ENCODE data around the gene PEBP1. TPM values are rescaled to one million over a fixed set of nuclear protein-coding genes. Genes with fewer than 3 reads are reported as not detected.

PEBP1 gene
- total and polyA plus RNA-seq, 2 of the 8 experiments (the other 6 are each of a cell fraction or from before 2014, with no cell fraction given), result 444 to 622 TPM

DNA sequence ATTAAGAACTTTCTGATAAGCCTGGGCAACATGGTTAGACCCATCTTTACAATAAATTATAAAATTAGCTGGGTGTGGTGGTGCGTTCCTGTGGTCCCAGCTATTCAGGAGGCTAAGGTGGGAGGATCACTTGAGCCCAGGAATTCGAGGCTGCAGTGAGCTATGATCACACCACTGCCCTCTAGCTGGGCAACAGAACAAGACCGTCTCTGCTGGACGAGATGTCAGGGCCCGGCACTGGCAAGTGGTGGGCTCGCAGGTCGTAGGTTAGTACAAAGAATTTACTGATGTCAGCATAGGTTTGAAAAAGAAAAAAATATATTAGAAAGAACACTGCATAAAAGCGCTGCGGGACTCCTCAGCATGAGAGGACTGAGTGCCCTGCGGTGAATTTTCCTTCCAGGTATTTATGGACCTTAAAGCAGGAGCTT lies 16.5 kb upstream of the PEBP1 start (continued):
- no peak for TF ChIP-seq RNF2 (IDR thresholded peaks at IDR 0.05; ENCODE audit: borderline replicate concordance, low read depth, low read length, missing control alignments, poor library complexity, severe bottlenecking)
- TF ChIP-seq SP4 (IDR thresholded peaks at IDR 0.05; ENCODE audit: low read length), result no peak
- TF ChIP-seq TAF7 (optimal IDR thresholded peaks at IDR 0.05; ENCODE audit: borderline replicate concordance, low read depth, low read length), result no peak
- TF ChIP-seq HDAC6 (IDR thresholded peaks at IDR 0.05; ENCODE audit: low read depth, low read length), result no peak
- TF ChIP-seq CBX8 (IDR thresholded peaks at IDR 0.05; ENCODE audit: borderline replicate concordance, low read depth, low read length), result no peak
- no peak for TF ChIP-seq PHF8 (conservative IDR thresholded peaks at IDR 0.05; ENCODE audit: low read depth, low read length)
- TF ChIP-seq ATF2 (IDR thresholded peaks at IDR 0.05; ENCODE audit: low read length), result peak; percentile 56; the same call in 1 of the 2 replicates
- peak; percentile 45; the same call in 1 of the 2 replicates for TF ChIP-seq JUN (IDR thresholded peaks at IDR 0.05; ENCODE audit: low read depth, low read length)
- TF ChIP-seq, protein P1, sequence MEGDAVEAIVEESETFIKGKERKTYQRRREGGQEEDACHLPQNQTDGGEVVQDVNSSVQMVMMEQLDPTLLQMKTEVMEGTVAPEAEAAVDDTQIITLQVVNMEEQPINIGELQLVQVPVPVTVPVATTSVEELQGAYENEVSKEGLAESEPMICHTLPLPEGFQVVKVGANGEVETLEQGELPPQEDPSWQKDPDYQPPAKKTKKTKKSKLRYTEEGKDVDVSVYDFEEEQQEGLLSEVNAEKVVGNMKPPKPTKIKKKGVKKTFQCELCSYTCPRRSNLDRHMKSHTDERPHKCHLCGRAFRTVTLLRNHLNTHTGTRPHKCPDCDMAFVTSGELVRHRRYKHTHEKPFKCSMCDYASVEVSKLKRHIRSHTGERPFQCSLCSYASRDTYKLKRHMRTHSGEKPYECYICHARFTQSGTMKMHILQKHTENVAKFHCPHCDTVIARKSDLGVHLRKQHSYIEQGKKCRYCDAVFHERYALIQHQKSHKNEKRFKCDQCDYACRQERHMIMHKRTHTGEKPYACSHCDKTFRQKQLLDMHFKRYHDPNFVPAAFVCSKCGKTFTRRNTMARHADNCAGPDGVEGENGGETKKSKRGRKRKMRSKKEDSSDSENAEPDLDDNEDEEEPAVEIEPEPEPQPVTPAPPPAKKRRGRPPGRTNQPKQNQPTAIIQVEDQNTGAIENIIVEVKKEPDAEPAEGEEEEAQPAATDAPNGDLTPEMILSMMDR (IDR thresholded peaks at IDR 0.05; ENCODE audit: control extremely low read depth in 1 of 3, insufficient read depth in 1 of 3, low read depth in 1 of 3, low read length in 3 of 3), result peak; percentile 20 to 56 (median 46); a peak in 3 of 4 replicates
- TF ChIP-seq TAF1 (IDR thresholded peaks at IDR 0.05; ENCODE audit: low read depth, low read length), result no peak
- TF ChIP-seq EP300 (IDR thresholded peaks at IDR 0.05; ENCODE audit: borderline replicate concordance in 1 of 2, low read depth in 2 of 2, low read length in 2 of 2), result no peak
- no peak for TF ChIP-seq RFX5 (IDR thresholded peaks at IDR 0.05; ENCODE audit: borderline replicate concordance, low read depth, low read length)
- TF ChIP-seq RXRA (IDR thresholded peaks at IDR 0.05; ENCODE audit: insufficient read depth, low read depth, low read length), result no peak
- TF ChIP-seq POLR2AphosphoS5 (IDR thresholded peaks at IDR 0.05; ENCODE audit: low read depth, low read length), result no peak
- no peak for TF ChIP-seq SP1 (IDR thresholded peaks at IDR 0.05; ENCODE audit: low read depth, low read length)
- TF ChIP-seq HDAC2 (IDR thresholded peaks at IDR 0.05; ENCODE audit: borderline replicate concordance in 1 of 2, low read depth in 2 of 2, low read length in 2 of 2), result peak in 1 of 2 experiments; percentile 60; a peak in 1 of 4 replicates
- TF ChIP-seq CHD2 (IDR thresholded peaks at IDR 0.05; ENCODE audit: low read length), result 0 out of 2 replicates have a peak, but pooled peaks have one; percentile 28
- no peak for TF ChIP-seq GABPA (IDR thresholded peaks at IDR 0.05; ENCODE audit: borderline replicate concordance, insufficient read depth, low read length)
- TF ChIP-seq KDM1A (IDR thresholded peaks at IDR 0.05; ENCODE audit: borderline replicate concordance, low read length), result peak; percentile 90
- TF ChIP-seq SIX5 (IDR thresholded peaks at IDR 0.05; ENCODE audit: low read depth, low read length), result no peak
- no peak for TF ChIP-seq POLR2A (IDR thresholded peaks at IDR 0.05; ENCODE audit: control extremely low read depth in 1 of 2, low read depth in 2 of 2, low read length in 2 of 2)
